ENCODE measurements around the gene ZNF385B. TPM values are rescaled to one million over a fixed set of nuclear protein-coding genes. Genes with fewer than 3 reads are reported as not detected.

ZNF385B gene
- total RNA-seq, 4 donors from 2014 or later: 0.41 to 3.3 TPM; not detected in 2

GRCh38 chr2:179796213-179797007 is 65.0 kb downstream of the ZNF385B start:
- Histone ChIP-seq H3K9me3 (no peaks in the 10 kb centered on the region), H3K27ac (no peak overlapping the region), H3K27me3 (no peaks in the 10 kb centered on the region), H3K4me1 (no peaks in the 10 kb centered on the region), H3K36me3 (no peaks in the 10 kb centered on the region), H3K4me3 (no peak overlapping the region)
- no peak for TF ChIP-seq CTCF (IDR thresholded peaks at IDR 0.05)
- TF ChIP-seq POLR2A (IDR thresholded peaks at IDR 0.05): no peak
- intact Hi-C loops (cut with DNase I; ENCODE audit: low total_unique reads): no loop called here
- DNase-seq: no peak

DNA sequence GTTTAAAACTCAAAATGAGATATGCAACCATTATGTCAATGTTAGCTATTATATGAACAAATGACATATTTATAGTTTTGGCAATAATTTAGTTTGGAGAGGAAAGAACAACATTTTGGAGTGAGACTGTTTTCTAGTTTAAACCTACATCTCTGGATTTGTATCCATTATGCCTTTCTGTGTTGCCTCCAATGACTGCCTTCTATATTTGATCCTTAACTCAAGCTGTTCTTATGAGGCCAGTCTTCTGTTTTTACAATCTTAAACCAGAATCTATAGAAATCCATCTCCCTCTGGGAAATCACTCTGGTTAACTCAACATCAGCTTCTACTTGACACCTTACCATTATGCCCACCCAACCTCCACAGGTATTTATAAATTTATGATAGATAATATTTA is 67.5 kb downstream of the ZNF385B start:
- TF ChIP-seq POLR2A (IDR thresholded peaks at IDR 0.05): no peak
- no peak for TF ChIP-seq CTCF (IDR thresholded peaks at IDR 0.05)
- no peak for DNase-seq

GRCh38 chr2:179793238-179793637 is 68.2 kb downstream of the ZNF385B start:
- intact Hi-C loops (cut with DNase I; ENCODE audit: low total_unique reads): no loop called here
- no peak overlapping the region for H3K27ac ChIP-seq
- H3K4me3 ChIP-seq: no peak overlapping the region
- H3K27me3 ChIP-seq: no peaks in the 10 kb centered on the region
- no peak for TF ChIP-seq POLR2A (IDR thresholded peaks at IDR 0.05)
- TF ChIP-seq CTCF (IDR thresholded peaks at IDR 0.05): no peak
- DNase-seq: no peak
- H3K4me1 ChIP-seq: no peaks in the 10 kb centered on the region
- no peaks in the 10 kb centered on the region for H3K36me3 ChIP-seq
- H3K9me3 ChIP-seq: no peaks in the 10 kb centered on the region

More for the DNA sequence above, 67.5 kb downstream of the ZNF385B start:
- Histone ChIP-seq H3K4me3 (no peak overlapping the region), H3K27me3 (no peaks in the 10 kb centered on the region), H3K27ac (no peak overlapping the region), H3K4me1 (no peaks in the 10 kb centered on the region), H3K9me3 (no peaks in the 10 kb centered on the region), H3K36me3 (no peaks in the 10 kb centered on the region)
- intact Hi-C loops (cut with DNase I; ENCODE audit: low total_unique reads): no loop called here

GRCh38 chr2:179790235-179791217 is 70.9 kb downstream of the ZNF385B start:
- intact Hi-C loops (cut with DNase I; ENCODE audit: low total_unique reads): no loop called here
- H3K9me3 ChIP-seq: no peaks in the 10 kb centered on the region
- no peaks in the 10 kb centered on the region for H3K36me3 ChIP-seq
- DNase-seq: no peak
- no peak overlapping the region for H3K27ac ChIP-seq
- H3K4me3 ChIP-seq: no peak overlapping the region
- H3K27me3 ChIP-seq: no peaks in the 10 kb centered on the region
- TF ChIP-seq POLR2A (IDR thresholded peaks at IDR 0.05) (no peak), CTCF (IDR thresholded peaks at IDR 0.05) (no peak)
- no peaks in the 10 kb centered on the region for H3K4me1 ChIP-seq

GRCh38 chr2:179788104-179788503 is 73.3 kb downstream of the ZNF385B start:
- no peak for TF ChIP-seq CTCF (IDR thresholded peaks at IDR 0.05)
- no peak for TF ChIP-seq POLR2A (IDR thresholded peaks at IDR 0.05)
- no peaks in the 10 kb centered on the region for H3K27me3 ChIP-seq
- no peak overlapping the region for H3K27ac ChIP-seq
- DNase-seq: no peak
- no peaks in the 10 kb centered on the region for H3K36me3 ChIP-seq
- no peak overlapping the region for H3K4me3 ChIP-seq
- no peaks in the 10 kb centered on the region for H3K4me1 ChIP-seq
- intact Hi-C loops (cut with DNase I; ENCODE audit: low total_unique reads): no loop called here
- no peaks in the 10 kb centered on the region for H3K9me3 ChIP-seq

Measured in uterus (tissue), 4 donors.